Neural progenitor cell (in vitro differentiated cells): Measurements from ENCODE around the gene PAX7.

Experiments
- EZH2 ChIP-seq: fragments of 200-600 bp; sonication (generic); IDR thresholded peaks from 2 replicates; pipeline ENCODE4 v1.6.1; 2017; ENCODE audit warnings: antibody characterized with exemption, mild to moderate bottlenecking, moderate library complexity
- TF ChIP-seq, protein P1 (sequence below): fragments of 200-600 bp; sonication (generic); IDR thresholded peaks from 2 replicates; pipeline ENCODE4 v1.5.1; 2017; ENCODE audit warnings: antibody characterized with exemption, mild to moderate bottlenecking

DNA sequence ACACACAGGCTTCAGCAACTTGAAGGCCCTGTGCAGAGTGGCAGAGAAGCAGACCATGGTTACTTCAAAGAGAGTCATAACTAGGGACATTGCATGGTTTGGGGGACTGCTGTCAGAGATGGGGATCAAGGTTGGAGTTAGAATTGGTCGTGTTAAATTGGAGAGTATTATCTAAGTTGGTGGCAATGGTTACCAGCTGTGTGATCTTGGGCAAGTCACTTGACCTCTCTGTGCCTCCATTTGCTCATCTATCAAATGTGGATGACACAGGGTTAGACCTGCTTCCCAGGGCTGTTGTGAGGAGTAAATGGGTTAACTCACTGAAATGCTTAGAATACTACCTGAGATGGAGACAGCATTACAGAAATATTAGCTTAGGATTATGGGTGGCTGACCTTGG is 91.1 kb downstream of the PAX7 start:
- TF ChIP-seq, protein P1, sequence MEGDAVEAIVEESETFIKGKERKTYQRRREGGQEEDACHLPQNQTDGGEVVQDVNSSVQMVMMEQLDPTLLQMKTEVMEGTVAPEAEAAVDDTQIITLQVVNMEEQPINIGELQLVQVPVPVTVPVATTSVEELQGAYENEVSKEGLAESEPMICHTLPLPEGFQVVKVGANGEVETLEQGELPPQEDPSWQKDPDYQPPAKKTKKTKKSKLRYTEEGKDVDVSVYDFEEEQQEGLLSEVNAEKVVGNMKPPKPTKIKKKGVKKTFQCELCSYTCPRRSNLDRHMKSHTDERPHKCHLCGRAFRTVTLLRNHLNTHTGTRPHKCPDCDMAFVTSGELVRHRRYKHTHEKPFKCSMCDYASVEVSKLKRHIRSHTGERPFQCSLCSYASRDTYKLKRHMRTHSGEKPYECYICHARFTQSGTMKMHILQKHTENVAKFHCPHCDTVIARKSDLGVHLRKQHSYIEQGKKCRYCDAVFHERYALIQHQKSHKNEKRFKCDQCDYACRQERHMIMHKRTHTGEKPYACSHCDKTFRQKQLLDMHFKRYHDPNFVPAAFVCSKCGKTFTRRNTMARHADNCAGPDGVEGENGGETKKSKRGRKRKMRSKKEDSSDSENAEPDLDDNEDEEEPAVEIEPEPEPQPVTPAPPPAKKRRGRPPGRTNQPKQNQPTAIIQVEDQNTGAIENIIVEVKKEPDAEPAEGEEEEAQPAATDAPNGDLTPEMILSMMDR, result no peak
- no peak for TF ChIP-seq EZH2
